NT2/D1 (cell line): ENCODE results near the gene KLHL29.

ENCODE experiments used
- DNase-seq: peaks from one replicate; pipeline ENCODE4 v3.0.0-alpha.2; 2011; ENCODE audit warnings: low read depth, low spot score
- H3K27me3 ChIP-seq: 2 replicates; pipeline ENCODE4 v1.6.0; 2011; ENCODE audit warnings: mild to moderate bottlenecking; ENCODE audit not compliant: insufficient read length, insufficient read depth
- H3K36me3 ChIP-seq: 2 replicates; pipeline ENCODE4 v1.6.1; 2011; ENCODE audit warnings: mild to moderate bottlenecking, low read length, mixed read lengths; ENCODE audit not compliant: insufficient read depth, insufficient read length
- H3K4me1 ChIP-seq: 2 replicates; pipeline ENCODE4 v1.5.1; 2011; ENCODE audit not compliant: insufficient read depth, insufficient read length
- H3K4me3 ChIP-seq: 2 replicates; pipeline ENCODE4 v1.5.1; 2011; ENCODE audit warnings: low read depth; ENCODE audit not compliant: insufficient read length
- H3K9ac ChIP-seq: 2 replicates; pipeline ENCODE4 v1.6.0; 2011; ENCODE audit warnings: low read depth; ENCODE audit not compliant: insufficient read length
- H3K9me3 ChIP-seq: 2 replicates; pipeline ENCODE4 v1.5.1; 2011; ENCODE audit warnings: mild to moderate bottlenecking, low read length; ENCODE audit not compliant: insufficient read depth
- SUZ12 ChIP-seq: IDR thresholded peaks from 2 replicates; pipeline ENCODE4 v1.6.1; 2011; ENCODE audit not compliant: insufficient read length, insufficient read depth; ENCODE audit errors: extremely low read depth
- YY1 ChIP-seq: IDR thresholded peaks from 2 replicates; pipeline ENCODE4 v1.6.1; 2011; ENCODE audit not compliant: insufficient read length, insufficient read depth
- ZNF274 ChIP-seq: IDR thresholded peaks from 2 replicates; pipeline ENCODE4 v1.6.1; 2011; ENCODE audit warnings: mild to moderate bottlenecking, low read depth, low read length

The KLHL29 gene

GRCh38 chr2:23655934-23656596 is 271.1 kb downstream of the KLHL29 start:
- TF ChIP-seq SUZ12 = no peak
- no peak for TF ChIP-seq ZNF274
- TF ChIP-seq YY1 = no peak
- peaks cover 3% of the 10 kb centered on the region for H3K4me1 ChIP-seq
- no peak for DNase-seq
- H3K9ac ChIP-seq = no peak overlapping the region
- H3K27me3 ChIP-seq = no peaks in the 10 kb centered on the region
- H3K9me3 ChIP-seq = no peaks in the 10 kb centered on the region
- H3K36me3 ChIP-seq = no peaks in the 10 kb centered on the region
- H3K4me3 ChIP-seq = no peak overlapping the region

- Histone ChIP-seq H3K9me3 (no peaks in the 10 kb centered on the region), H3K36me3 (no peaks in the 10 kb centered on the region), H3K4me3 (no peak overlapping the region), H3K27me3 (no peaks in the 10 kb centered on the region), H3K4me1 (peaks cover 3% of the 10 kb centered on the region), H3K9ac (no peak overlapping the region)
- TF ChIP-seq ZNF274 = no peak
- TF ChIP-seq SUZ12 = no peak
- TF ChIP-seq YY1 = no peak
- DNase-seq = no peak
These were observed 271.6 kb downstream of the KLHL29 start for GRCh38 chr2:23656597-23656973.

GRCh38 chr2:23657371-23657770 is 272.4 kb downstream of the KLHL29 start:
- H3K36me3 ChIP-seq = no peaks in the 10 kb centered on the region
- no peak overlapping the region for H3K4me3 ChIP-seq
- peaks cover 5% of the 10 kb centered on the region for H3K4me1 ChIP-seq
- no peaks in the 10 kb centered on the region for H3K9me3 ChIP-seq
- DNase-seq = no peak
- TF ChIP-seq SUZ12 = no peak
- no peak for TF ChIP-seq ZNF274
- no peak for TF ChIP-seq YY1
- H3K27me3 ChIP-seq = no peaks in the 10 kb centered on the region
- no peak overlapping the region for H3K9ac ChIP-seq

GRCh38 chr2:23657934-23658333 is 273.0 kb downstream of the KLHL29 start:
- Histone ChIP-seq H3K36me3 (no peaks in the 10 kb centered on the region), H3K9ac (no peak overlapping the region), H3K9me3 (no peaks in the 10 kb centered on the region), H3K27me3 (no peaks in the 10 kb centered on the region), H3K4me3 (no peak overlapping the region), H3K4me1 (peaks cover 5% of the 10 kb centered on the region)
- no peak for DNase-seq
- TF ChIP-seq ZNF274 = no peak
- TF ChIP-seq YY1 = no peak
- TF ChIP-seq SUZ12 = no peak

GRCh38 chr2:23658466-23658942 is 273.5 kb downstream of the KLHL29 start:
- DNase-seq = no peak
- H3K9ac ChIP-seq = no peak overlapping the region
- H3K4me1 ChIP-seq = peaks cover 5% of the 10 kb centered on the region
- H3K4me3 ChIP-seq = no peak overlapping the region
- no peaks in the 10 kb centered on the region for H3K9me3 ChIP-seq
- TF ChIP-seq SUZ12 (no peak), ZNF274 (no peak), YY1 (no peak)
- no peaks in the 10 kb centered on the region for H3K27me3 ChIP-seq
- no peaks in the 10 kb centered on the region for H3K36me3 ChIP-seq

- no peaks in the 10 kb centered on the region for H3K27me3 ChIP-seq
- no peaks in the 10 kb centered on the region for H3K36me3 ChIP-seq
- TF ChIP-seq YY1 (no peak), ZNF274 (no peak), SUZ12 (no peak)
- no peak overlapping the region for H3K4me3 ChIP-seq
- no peak for DNase-seq
- peaks cover 5% of the 10 kb centered on the region for H3K4me1 ChIP-seq
- no peak overlapping the region for H3K9ac ChIP-seq
- H3K9me3 ChIP-seq = no peaks in the 10 kb centered on the region
These were observed 274.3 kb downstream of the KLHL29 start for GRCh38 chr2:23659328-23659727.

- peaks cover 5% of the 10 kb centered on the region for H3K4me1 ChIP-seq
- H3K4me3 ChIP-seq = no peak overlapping the region
- no peaks in the 10 kb centered on the region for H3K9me3 ChIP-seq
- TF ChIP-seq SUZ12 (no peak), ZNF274 (no peak), YY1 (no peak)
- no peaks in the 10 kb centered on the region for H3K27me3 ChIP-seq
- H3K9ac ChIP-seq = no peak overlapping the region
- DNase-seq = no peak
- no peaks in the 10 kb centered on the region for H3K36me3 ChIP-seq
These were observed 274.8 kb downstream of the KLHL29 start for GRCh38 chr2:23659773-23660172.
